GM23338 (cell line): Measurements from ENCODE around the gene APOLD1. TPM values are rescaled to one million over a fixed set of nuclear protein-coding genes. Genes with fewer than 3 reads are reported as not detected.

Source experiments
- ATAC-seq: fragments of 200-7000 bp; cut with Tn5 transposase; 3 replicates; pipeline ENCODE4 v1.9.1; 2020
- DNase-seq: peaks from one replicate; pipeline ENCODE4 v3.0.0-alpha.2; 2015; ENCODE audit warnings: low spot score
- H2AFZ ChIP-seq: fragments of 200-600 bp; sonication (generic); 2 replicates; pipeline ENCODE4 v1.8.0; 2016; ENCODE audit warnings: antibody characterized with exemption, mild to moderate bottlenecking, moderate library complexity
- H3F3A ChIP-seq: fragments of 200-600 bp; sonication (generic); replicated peaks from 2 replicates; pipeline ENCODE4 v1.8.0; 2017; ENCODE audit warnings: antibody characterized with exemption, mixed run types, low read depth
- H3K27ac ChIP-seq: fragments of 200-600 bp; sonication (generic); 2 replicates; pipeline ENCODE4 v1.6.1; 2016; ENCODE audit warnings: low read depth
- H3K27me3 ChIP-seq: fragments of 200-600 bp; sonication (generic); 2 replicates; pipeline ENCODE4 v1.8.0; 2016; ENCODE audit warnings: mild to moderate bottlenecking, mixed run types, moderate library complexity; ENCODE audit not compliant: insufficient read depth
- H3K36me3 ChIP-seq: fragments of 200-600 bp; sonication (generic); 2 replicates; pipeline ENCODE4 v1.8.0; 2016; ENCODE audit warnings: mild to moderate bottlenecking; ENCODE audit not compliant: insufficient read depth
- H3K4me1 ChIP-seq: fragments of 200-600 bp; sonication (generic); 2 replicates; pipeline ENCODE4 v1.8.0; 2016; ENCODE audit warnings: mild to moderate bottlenecking, moderate library complexity; ENCODE audit not compliant: insufficient read depth
- H3K4me2 ChIP-seq: fragments of 200-600 bp; sonication (generic); 2 replicates; pipeline ENCODE4 v1.7.1; 2017; ENCODE audit warnings: mixed run types
- H3K4me3 ChIP-seq: fragments of 200-600 bp; sonication (generic); 2 replicates; pipeline ENCODE4 v1.6.1; 2016; ENCODE audit warnings: mixed run types
- H3K79me2 ChIP-seq: fragments of 200-600 bp; sonication (generic); replicated peaks from 2 replicates; pipeline ENCODE4 v1.8.0; 2017; ENCODE audit warnings: mild to moderate bottlenecking; ENCODE audit not compliant: insufficient read depth
- H3K9me2 ChIP-seq: fragments of 200-600 bp; sonication (generic); 2 replicates; pipeline ENCODE4 v1.8.0; 2017; ENCODE audit not compliant: insufficient read depth
- H4K20me1 ChIP-seq: fragments of 200-600 bp; sonication (generic); replicated peaks from 2 replicates; pipeline ENCODE4 v1.8.0; 2017; ENCODE audit warnings: mild to moderate bottlenecking; ENCODE audit not compliant: insufficient read depth
- H3K27ac Mint-ChIP-seq: 2 replicates; pipeline ENCODE4 v1.8.0; 2020; ENCODE audit warnings: inconsistent platforms, mild to moderate bottlenecking, moderate library complexity, mixed read lengths
- H3K27me3 Mint-ChIP-seq: 3 replicates; pipeline ENCODE4 v1.8.0; 2022; ENCODE audit warnings: low read depth, mild to moderate bottlenecking, moderate library complexity, mixed read lengths, inconsistent platforms; ENCODE audit not compliant: insufficient read depth, poor library complexity
- H3K36me3 Mint-ChIP-seq: 3 replicates; pipeline ENCODE4 v1.8.0; 2021; ENCODE audit warnings: low read depth, mild to moderate bottlenecking, inconsistent platforms, moderate library complexity, mixed read lengths
- H3K4me1 Mint-ChIP-seq: 3 replicates; pipeline ENCODE4 v1.8.0; 2020; ENCODE audit warnings: mild to moderate bottlenecking, inconsistent platforms, mixed read lengths
- H3K4me3 Mint-ChIP-seq: 3 replicates; pipeline ENCODE4 v1.8.0; 2021; ENCODE audit warnings: moderate library complexity, mild to moderate bottlenecking, inconsistent platforms, mixed read lengths
- H3K9me3 Mint-ChIP-seq: 3 replicates; pipeline ENCODE4 v1.8.0; 2020; ENCODE audit warnings: moderate library complexity, mild to moderate bottlenecking, inconsistent platforms, mixed read lengths
- CREB1 ChIP-seq: fragments of 250-450 bp; sonication (Bioruptor Pico); IDR thresholded peaks from 2 replicates; pipeline ENCODE4 v1.5.0; 2020; ENCODE audit warnings: low read depth, mild to moderate bottlenecking, moderate library complexity
- CTCF ChIP-seq, 2 experiments: fragments of 200-600 bp in 1 of 2; sonication (generic) in 1 of 2; conservative IDR thresholded peaks; 2 replicates each; pipeline versions ENCODE4 v1.5.1 to v1.6.1; 2016 to 2017; ENCODE audit warnings: antibody characterized with exemption in 2 of 2, low read depth in 2 of 2, mild to moderate bottlenecking in 2 of 2, moderate library complexity in 1 of 2
- ETS1 ChIP-seq: IDR thresholded peaks from 2 replicates; pipeline ENCODE4 v1.6.1; 2016; ENCODE audit warnings: antibody characterized with exemption
- EZH2 ChIP-seq: fragments of 200-600 bp; sonication (generic); IDR thresholded peaks from one replicate; pipeline ENCODE4 v1.8.0; 2017; ENCODE audit warnings: antibody characterized with exemption, mild to moderate bottlenecking, low read depth; ENCODE audit not compliant: unreplicated experiment
- EZH2phosphoT487 ChIP-seq: fragments of 200-600 bp; sonication (generic); IDR thresholded peaks from one replicate; pipeline ENCODE4 v1.8.1; 2018; ENCODE audit warnings: antibody characterized with exemption; ENCODE audit not compliant: unreplicated experiment
- JUNB ChIP-seq: IDR thresholded peaks from one replicate; pipeline ENCODE4 v1.6.1; 2016; ENCODE audit warnings: antibody characterized with exemption; ENCODE audit not compliant: unreplicated experiment
- NANOG ChIP-seq: IDR thresholded peaks from 2 replicates; pipeline ENCODE4 v1.6.1; 2016; ENCODE audit warnings: antibody characterized with exemption, borderline replicate concordance
- POLR2AphosphoS5 ChIP-seq: IDR thresholded peaks from 2 replicates; pipeline ENCODE4 v1.6.1; 2016; ENCODE audit warnings: antibody characterized with exemption, low read depth
- REST ChIP-seq: IDR thresholded peaks from one replicate; pipeline ENCODE4 v1.6.1; 2018; ENCODE audit warnings: antibody characterized with exemption; ENCODE audit not compliant: unreplicated experiment
- STAT1 ChIP-seq: IDR thresholded peaks from one replicate; pipeline ENCODE4 v1.6.1; 2016; ENCODE audit warnings: antibody characterized with exemption; ENCODE audit not compliant: unreplicated experiment
- ZNF114 ChIP-seq: fragments of 250-450 bp; sonication (Bioruptor Pico); IDR thresholded peaks from 2 replicates; pipeline ENCODE4 v1.5.0; 2020; ENCODE audit warnings: mild to moderate bottlenecking, moderate library complexity
- ZNF331 ChIP-seq: fragments of 250-450 bp; sonication (Bioruptor Pico); IDR thresholded peaks from 2 replicates; pipeline ENCODE4 v1.5.0; 2020; ENCODE audit warnings: low read depth, mild to moderate bottlenecking, moderate library complexity
- ZNF462 ChIP-seq: fragments of 250-450 bp; sonication (Bioruptor Pico); IDR thresholded peaks from 2 replicates; pipeline ENCODE4 v1.5.0; 2020; ENCODE audit warnings: mild to moderate bottlenecking, moderate library complexity
- polyA plus RNA-seq: library from polyadenylated mRNA; unstranded; fragments of >200 nt; fragmentation: Nextera tagmentation; extraction: Ambion mirVana; gene quantifications from 2 replicates; pipeline ENCODE4 v1.2.1, GENCODE V29; 2016
- total RNA-seq: library from RNA; depleted of rRNA; stranded (reverse); fragments of >200 nt; shearing (Covaris generic); gene quantifications from 2 replicates; pipeline ENCODE4 v1.2.3, GENCODE V29; 2014

APOLD1 gene
- total and polyA plus RNA-seq, 2 experiments from 2014 or later = 0.94 to 1.8 TPM

DNA sequence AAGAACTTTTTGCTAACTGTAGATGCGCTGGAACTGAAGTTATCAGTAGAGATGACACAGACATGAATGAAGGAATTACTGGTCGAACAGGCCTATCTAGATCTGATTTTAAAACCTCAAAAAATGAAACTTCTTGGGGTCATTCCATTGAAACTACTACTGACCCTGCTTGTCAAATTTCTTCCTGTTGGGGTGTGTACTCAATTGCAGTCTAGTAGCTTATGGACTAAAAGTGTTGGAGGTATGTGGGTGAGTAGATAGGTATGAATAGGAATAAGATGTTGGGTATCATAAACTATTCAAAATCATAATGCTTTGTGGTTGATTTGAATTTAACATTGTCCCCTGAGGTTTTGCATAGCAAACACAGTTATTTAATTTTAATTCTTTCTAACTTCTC is 9.2 kb downstream of the APOLD1 start:
- Histone ChIP-seq H3K79me2 (no peaks in the 10 kb centered on the region), H3K27ac (no peak overlapping the region), H3K4me3 (no peak overlapping the region), H3K4me1 (no peaks in the 10 kb centered on the region), H4K20me1 (no peaks in the 10 kb centered on the region), H3K36me3 (no peaks in the 10 kb centered on the region), H3K27me3 (no peaks in the 10 kb centered on the region), H3F3A (no peaks in the 10 kb centered on the region), H2AFZ (no peak overlapping the region), H3K4me2 (no peak overlapping the region), H3K9me2 (no peaks in the 10 kb centered on the region)
- ATAC-seq = no peak
- Mint-ChIP-seq H3K9me3 (peaks cover 4% of the 10 kb centered on the region; the same call in 1 of the 3 replicates), H3K27ac (no peak overlapping the region), H3K4me3 (no peak overlapping the region), H3K27me3 (no peaks in the 10 kb centered on the region), H3K36me3 (no peaks in the 10 kb centered on the region), H3K4me1 (peaks cover 7% of the 10 kb centered on the region; the same call in 1 of the 3 replicates)
- DNase-seq = no peak
- TF ChIP-seq NANOG (no peak), REST (no peak), ZNF114 (CRISPR knock-in tag) (no peak), EZH2 (no peak), ETS1 (no peak), ZNF462 (CRISPR knock-in tag) (no peak), CREB1 (no peak), POLR2AphosphoS5 (no peak), JUNB (no peak), STAT1 (no peak), CTCF (conservative IDR thresholded peaks at IDR 0.05; ENCODE audit: low read depth in 2 of 2) (no peak), EZH2phosphoT487 (no peak), ZNF331 (CRISPR knock-in tag) (no peak)
